Measurements from ENCODE around the gene WFIKKN2.

- no peak for TF ChIP-seq TAF1 (IDR thresholded peaks at IDR 0.05; ENCODE audit: borderline replicate concordance, insufficient read depth, low read length)
- no peak for TF ChIP-seq REST (IDR thresholded peaks at IDR 0.05; ENCODE audit: insufficient read depth in 1 of 2, low read depth in 2 of 2, low read length in 2 of 2)
- TF ChIP-seq POLR2AphosphoS5 (IDR thresholded peaks at IDR 0.05; ENCODE audit: low read depth, low read length): no peak
- no peak for TF ChIP-seq SIN3A (IDR thresholded peaks at IDR 0.05; ENCODE audit: borderline replicate concordance, insufficient read depth, low read length)
- no peak for TF ChIP-seq FOXP2 (optimal IDR thresholded peaks at IDR 0.05; ENCODE audit: borderline replicate concordance, extremely low read depth, extremely low read length, insufficient read depth)
These were observed 32.5 kb upstream of the WFIKKN2 start for GRCh38 chr17:50802609-50803571.
